ENCODE results near the gene NOVA1.

The NOVA1 gene

DNA sequence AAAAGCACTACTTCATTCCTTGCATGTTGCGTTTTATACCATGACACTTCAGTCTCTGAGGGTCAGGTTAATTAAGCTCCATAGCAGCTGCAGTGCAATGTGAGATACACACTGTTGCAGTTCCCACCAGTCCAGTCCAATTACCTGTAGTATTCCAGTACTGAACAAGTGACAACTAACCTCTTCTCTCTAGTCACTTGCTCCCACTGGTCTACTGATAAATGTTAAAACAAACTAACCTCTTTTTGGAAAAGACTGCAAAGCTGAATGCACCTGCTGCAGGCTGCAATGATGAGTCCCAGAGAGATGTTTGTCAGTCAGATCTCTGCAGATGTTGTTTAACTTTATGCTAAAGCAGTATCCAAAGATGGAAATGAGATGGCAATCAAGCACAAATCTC lies 7.9 kb downstream of the NOVA1 start:
- DNase-seq: no peak

DNA sequence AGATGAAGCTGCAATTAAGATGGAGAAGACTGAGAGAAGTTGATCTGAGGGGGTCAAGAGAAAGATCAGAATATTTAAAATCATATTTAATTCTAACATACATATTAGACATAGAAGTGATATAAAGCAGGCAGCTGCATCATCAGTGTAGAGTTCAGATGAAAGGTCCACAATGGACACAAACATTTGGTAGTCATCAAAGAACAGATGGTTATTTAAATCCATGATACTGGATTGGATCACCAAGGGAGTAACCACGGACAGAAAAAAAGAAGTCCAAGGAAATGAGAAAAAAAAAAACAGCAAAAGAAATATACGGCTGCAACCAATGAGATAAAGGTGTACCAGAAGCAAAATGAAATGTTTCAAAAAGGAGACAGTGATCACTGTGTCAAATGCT lies 20.1 kb downstream of the NOVA1 start:
- peak; percentile 1 for DNase-seq

DNA sequence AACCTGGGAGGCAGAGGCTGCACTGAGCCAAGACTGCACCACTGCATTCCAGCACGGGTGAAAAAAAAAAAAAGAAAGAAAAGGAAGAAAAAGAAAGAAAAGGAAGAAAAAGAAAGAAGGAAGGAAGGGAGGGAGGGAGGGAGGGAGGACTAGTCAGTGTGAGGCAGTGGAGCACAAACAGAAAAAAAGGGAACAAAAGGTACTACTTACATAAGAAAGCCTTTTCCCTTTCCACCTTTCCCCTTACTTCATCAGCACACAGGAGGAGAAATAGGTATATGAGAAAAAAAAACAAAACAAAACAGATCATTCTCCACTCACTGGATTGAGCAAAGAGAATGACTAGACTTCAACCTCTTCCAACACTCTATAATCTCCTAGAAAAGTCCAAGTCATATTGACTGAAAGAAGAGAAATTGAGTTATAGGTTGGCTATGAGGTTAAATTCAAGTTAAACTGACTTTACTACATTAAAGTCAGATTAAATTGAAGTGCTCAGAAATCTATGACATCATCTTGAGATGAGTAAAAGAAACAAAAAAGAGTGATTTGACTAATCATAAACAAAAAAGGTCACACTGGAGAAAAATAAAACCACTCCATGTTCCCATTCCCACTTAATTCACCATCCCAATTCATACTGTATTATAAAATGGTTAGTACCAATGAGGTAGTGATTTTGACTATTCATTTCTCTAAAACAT lies 43.6 kb downstream of the NOVA1 start:
- no peak for DNase-seq

DNA sequence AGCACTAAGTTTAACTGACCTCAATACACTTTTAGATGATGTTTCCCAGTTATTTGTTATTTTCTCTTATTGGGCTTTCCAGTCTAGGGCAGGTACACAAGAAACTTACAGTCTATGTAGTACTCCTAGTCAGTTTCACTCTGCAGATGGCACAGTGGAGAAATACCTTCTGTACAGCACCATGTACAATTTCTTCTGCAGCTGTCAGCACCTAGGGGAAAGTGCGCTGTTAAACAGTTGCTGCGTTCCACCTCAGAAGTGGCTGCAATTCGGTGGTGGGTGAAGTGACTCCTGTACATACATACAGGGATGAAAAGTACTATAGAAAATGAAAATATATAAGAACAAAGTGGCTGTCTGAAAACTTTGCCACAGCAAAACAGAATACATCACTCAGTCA lies 48.3 kb downstream of the NOVA1 start:
- DNase-seq: no peak

DNA sequence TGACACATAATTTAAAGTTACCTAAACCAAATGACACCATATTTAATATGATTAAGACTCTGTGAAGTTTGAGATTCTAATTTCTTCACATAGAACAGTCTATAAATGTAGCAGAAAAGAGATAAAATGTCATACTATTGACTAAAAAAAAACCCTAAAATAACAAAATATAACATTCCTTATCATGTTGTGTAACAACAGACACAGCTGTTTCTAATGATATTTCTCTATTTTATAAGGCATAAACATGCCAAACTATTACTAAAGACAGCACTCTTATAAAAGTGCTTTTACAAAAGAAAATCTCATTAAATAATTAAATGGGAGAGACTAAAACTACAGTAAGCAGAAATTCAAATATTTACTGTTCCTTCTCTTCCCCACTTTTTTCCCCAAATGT lies 49.4 kb downstream of the NOVA1 start:
- no peak for DNase-seq

DNA sequence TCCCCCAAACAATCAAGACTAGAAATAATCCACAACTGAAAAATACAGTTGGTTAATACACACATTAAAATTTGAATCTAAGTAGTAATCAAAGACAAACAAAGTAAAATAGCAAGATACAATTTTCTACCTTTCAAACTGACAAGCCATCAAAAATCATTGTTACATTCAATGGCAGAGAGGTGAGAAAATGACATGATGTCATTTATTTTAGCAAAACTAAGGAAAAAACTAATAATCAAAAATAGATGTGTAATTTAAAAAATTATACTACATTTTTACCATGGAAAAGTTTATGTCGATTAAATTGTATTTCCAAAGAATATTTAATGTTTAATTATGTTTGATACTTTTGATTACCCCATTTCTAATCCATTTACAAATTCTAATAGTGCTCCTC lies 59.7 kb downstream of the NOVA1 start:
- DNase-seq: no peak

DNA sequence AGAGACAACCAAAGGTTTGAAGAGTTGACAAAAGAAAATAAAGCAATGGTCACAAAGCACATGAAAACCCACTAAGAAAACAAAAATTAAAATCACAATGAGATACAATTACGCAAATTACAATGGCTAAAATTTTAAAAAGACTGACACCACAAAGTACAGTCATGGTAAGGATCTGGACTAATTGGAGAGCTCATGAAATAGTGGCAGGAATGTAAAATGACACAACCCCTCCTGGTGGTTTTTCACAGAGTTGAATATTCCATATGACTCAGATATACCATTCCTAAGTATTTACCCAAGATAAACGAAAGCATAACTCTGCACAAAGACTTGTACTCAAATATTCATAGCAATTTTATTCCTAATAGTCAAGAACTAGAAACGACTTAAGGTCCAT lies 65.9 kb downstream of the NOVA1 start:
- peak; percentile 86 for DNase-seq

DNA sequence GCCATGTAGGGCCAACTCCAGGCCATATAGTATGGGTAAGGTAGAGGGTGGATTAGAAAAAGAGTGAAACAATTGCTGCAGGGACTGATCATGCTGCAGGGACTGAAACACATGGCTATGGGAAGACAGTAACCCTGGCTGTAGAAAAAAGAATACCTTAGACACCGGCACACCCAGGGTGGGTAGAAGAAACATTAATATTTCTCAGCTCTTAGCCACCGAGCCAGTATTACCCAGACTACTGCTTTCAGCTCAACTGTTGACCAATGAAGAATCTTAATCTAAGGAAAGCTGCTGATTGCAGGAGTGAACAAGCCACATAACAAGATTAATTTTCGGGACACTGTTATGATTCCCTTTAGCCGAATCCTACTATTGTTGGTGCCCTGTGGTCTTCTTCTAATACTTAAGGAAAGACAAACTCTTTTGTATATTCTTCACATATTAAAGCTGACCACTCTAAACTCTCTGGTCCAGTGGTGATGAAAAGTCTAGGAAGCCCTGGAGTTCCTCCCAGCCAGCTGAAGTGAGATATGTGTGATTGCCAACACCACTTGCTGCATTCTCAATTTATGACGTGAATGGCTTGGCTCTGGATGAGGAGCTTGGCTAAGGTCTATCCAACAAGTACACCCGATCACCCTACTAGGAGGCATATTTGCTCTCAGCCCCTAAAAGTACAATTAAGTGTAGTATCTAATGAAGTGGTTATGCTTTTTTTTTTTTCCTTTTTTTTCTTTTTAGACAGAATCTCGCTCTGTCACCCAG lies 69.2 kb downstream of the NOVA1 start:
- DNase-seq: peak; percentile 13

DNA sequence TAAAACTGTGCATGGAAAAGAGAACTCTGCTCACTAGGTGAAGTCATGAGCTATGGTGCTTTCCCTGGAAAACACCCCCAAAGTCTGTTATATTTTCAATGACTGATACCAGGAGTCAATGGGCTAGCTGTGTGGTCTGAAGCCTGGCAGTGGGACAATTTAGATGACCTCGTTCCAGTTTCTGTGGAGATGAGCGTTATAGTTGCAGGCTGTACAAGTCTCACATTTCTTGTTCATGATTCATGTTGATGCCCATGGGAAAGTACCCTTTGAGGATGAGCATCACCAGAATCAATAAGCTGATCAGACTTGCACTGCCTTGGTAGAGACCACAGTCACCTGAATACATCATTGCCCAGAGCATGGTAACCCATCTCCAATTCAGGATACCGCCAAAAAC lies 70.7 kb downstream of the NOVA1 start:
- DNase-seq: peak; percentile 61

DNA sequence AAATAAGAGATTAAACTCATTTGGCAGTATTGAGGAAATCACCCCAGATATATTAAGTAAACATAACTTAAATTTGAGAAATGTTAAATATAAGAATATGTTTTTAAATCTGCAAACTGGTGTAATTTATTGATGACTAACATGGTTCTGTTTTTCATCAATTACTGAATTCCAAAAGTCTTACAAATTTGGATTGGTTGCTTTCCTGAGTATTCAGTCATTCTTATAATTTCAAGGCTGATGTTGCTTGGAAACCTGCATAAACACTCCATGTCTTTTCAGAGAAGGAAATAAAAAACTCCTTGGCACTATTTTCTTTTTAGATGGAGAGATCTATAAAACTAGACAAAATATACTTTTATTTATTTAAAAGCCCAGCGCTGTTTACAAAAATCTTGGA lies 71.7 kb downstream of the NOVA1 start:
- DNase-seq: peak; percentile 57

DNA sequence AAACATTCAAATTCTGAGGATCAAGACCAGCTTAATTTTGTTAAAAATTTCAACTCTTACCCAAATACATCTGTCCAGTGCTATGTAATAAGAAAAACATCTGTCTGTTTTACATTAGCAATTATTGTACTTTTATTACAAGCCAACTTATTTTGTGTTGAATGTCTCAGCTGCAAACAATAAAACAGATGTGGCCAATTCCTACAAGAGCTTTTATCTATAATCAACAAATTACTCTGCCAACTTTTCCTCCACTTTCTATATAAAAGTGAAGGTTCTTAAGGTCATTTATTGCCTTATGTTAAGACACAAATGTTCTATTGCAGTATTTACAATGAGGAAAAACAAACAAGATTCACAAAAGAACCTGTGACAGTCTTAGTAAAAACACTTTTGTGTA lies 72.7 kb downstream of the NOVA1 start:
- DNase-seq: peak; percentile 7

DNA sequence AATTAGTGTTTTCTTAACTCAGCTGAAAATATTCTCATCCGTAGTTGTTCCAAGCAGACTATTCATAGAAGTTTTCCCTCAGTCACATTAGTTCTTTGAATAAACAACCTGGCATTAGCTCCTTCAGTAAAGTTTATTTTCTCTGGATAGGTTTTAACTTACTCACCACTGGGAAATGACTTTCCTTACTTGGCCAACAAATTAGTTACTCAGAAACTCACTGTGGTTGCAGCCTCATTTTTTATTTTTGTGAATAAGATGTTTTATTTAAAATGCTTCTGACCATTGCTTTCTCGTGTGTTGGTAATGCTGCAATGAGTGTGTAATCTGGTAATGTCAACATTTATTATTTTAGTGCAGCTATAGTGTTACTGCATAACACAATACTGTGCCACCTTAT lies 74.9 kb downstream of the NOVA1 start:
- peak; percentile 74 for DNase-seq

DNA sequence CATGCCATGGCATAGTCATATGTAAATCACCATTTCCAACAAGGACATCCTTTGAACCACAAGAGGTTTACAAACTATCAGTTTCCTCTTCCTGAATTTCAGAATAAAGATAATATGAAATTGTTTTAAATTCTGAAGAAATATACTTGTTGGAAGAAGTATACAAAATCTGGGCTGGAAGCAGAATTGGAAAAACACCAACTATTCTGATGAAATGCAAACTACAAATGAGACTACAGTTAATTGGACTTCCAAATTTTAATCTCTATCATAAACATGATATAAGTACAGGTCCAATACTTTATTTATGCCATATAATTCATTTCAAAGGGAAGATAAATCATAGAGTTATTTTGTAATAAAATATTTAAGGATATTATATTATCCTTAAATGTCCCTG lies 80.1 kb downstream of the NOVA1 start:
- DNase-seq: no peak

DNA sequence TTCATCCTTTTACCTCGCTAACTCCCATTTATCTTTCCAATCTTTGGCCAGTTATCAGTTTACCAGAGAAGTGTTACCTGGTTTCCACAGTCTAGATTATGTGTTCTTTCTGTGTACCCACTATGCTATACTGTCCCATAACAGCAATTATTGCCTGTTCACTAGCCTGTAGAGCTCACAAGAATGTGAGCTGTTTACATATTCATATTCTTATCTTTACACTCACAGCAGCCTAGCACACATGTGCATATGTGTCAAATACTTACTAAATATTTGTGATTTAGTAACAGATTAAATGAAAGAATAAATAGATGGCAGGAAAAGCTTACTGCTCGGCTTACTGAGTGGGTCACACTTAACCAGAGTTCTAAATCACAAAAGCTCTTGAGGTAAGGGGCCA lies 97.8 kb downstream of the NOVA1 start:
- no peak for DNase-seq

DNA sequence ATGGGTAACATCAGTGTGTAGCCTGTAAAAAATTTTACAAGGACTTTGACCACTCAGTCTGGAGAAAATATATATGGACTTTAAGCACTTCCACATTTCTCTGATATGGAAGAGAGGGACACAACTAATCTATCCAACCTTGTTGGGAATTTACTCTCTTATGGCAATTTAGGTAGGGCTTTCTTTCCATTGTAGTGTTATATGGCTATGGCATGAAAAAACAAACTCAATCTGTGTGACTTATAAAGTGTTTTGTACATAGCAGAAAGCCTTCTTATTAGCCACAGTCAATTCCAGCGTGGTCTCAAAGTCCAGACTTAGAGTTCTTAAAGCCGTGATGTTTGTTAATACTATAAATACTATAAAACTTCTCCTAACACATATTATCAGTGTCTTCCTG lies 98.3 kb downstream of the NOVA1 start:
- DNase-seq: no peak

DNA sequence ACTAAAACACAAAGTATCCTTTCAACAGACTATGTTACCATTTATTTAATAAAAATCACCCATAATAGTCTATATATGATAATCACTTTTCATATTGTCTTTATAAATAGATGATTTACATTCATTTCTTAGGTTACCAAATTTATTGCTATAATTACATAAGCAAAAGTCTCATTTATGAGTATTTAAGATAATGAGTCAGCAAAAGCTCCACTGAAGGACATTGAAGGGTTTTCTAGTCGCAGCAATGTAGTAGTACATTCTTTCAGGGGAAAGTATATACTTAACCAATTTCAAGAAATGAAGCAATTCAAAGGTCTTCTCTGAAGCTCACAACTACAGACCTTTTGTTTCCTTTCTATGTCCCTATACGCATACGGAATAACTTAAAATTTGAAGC lies 110.9 kb downstream of the NOVA1 start:
- no peak for DNase-seq

DNA sequence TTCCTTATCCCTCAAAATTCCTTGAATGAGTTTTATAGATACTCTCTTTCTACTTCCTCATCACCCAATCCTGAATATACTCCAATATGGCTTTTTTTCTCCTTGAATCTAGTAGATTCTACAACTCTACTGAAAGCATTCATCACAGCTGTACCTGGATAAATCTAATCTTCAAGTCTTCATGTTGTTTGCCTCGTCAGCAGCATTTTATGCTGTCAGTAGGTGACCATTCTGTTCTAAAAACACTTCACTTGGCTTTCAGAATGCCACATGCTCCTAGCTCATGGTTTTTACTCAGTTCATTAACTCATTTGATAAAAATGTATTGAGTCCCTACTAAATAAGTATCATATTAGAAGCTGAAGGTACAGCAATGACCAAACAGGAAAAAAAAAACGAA lies 113.3 kb downstream of the NOVA1 start:
- no peak for DNase-seq

DNA sequence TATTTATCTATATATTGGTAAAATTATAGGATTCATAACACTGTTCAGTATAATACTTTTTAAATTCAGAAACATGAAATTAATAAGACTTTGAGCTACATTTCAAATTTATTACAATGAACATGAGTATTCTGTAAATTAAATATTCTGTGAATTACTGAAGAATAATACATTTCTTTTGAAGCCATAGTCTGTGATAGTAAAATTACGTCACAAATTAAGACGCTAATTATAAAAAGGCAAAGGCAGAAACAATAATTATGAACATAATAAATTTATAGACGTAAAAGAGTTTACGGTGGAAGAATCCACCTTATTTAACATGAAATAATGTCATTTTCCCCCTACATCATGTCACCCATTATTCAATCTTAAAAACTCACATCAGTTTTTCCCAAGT lies 118.9 kb downstream of the NOVA1 start:
- no peak for DNase-seq

DNA sequence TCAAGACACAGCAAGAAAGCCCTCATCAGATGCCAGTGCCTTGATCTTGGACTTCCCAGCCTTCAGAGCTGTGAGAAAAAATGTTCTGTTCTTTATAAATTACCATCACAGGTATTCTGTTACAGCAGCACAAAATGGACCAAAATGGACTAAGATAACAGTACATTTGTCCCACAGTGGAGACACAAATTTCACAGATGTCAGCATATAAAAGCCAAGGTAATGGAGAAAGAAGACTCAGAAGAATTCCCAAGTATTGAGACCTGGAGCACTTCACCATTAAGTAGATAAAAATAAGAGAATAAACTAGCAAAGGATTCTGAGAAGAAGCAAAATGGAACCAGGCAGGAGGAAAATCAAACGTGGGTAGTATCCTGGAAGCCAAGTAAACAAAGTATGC lies 131.0 kb downstream of the NOVA1 start:
- no peak for DNase-seq

DNA sequence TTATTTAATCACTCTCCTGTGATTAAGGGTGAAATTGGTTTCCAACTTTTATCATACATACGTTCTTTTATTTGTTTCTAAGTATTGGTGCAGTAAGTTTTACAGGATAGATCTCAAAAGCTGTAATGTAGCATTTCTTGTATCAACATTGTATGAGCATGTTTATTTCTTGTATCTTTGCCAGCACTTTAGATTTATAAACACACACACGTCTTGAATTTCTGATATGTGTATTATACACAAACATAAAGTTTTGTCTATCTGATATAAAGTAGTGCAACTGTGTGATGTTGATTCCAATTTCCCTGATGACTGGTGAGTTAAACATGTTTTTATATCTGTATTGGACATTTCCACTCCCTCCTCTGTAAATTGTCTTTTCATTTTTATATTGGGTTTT lies 134.7 kb downstream of the NOVA1 start:
- DNase-seq: no peak

DNA sequence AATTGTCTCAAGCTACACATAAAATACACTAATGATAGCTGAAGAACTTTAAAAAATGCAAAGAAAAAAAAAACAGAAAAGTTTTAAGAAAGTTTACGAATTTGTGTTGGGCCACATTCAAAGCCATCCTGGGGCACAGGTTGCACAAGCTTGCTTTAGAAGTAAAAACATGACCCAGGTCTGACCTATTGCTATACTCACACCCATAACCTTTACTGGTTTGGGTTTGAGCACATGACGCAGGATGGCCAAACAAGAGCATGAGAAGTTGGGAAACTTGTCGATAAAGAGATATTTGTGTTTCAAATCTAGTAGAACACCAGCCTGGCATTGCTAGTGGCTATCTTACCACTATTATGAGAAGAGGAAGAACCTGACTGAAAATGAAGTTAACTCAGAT lies 143.7 kb downstream of the NOVA1 start:
- DNase-seq: no peak

DNA sequence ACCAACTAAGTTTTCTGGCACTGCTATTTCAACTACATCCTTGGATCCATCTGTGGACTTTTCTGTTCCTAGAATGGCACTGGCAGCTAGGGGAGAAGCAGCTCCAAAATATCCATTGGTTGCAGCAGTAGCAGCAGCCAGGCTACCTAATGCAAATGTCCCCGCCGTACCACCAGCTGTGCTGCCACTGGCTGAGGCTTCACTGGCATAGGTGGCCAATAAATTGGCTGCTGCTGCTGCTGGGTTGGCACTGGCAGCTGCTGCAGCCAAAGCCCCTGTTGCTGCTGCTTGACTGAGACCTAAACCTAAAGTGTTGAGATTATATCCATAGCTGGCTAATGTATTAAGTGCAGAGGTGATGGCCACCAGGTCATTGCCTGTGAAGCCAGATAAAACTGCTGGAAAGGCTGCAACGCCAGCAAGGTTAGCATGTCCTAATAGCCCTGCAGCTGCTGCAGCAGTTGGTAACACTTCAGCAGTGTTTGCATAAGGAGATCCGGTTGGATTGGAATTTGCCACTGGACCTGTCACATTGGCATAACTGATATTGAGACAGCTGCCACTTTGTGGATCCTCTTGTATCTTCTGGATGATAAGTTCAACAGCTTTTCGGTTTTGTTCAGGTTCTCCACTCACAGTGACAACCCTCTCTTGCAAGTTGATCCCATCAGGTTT lies 149.5 kb downstream of the NOVA1 start:
- no peak for DNase-seq

DNA sequence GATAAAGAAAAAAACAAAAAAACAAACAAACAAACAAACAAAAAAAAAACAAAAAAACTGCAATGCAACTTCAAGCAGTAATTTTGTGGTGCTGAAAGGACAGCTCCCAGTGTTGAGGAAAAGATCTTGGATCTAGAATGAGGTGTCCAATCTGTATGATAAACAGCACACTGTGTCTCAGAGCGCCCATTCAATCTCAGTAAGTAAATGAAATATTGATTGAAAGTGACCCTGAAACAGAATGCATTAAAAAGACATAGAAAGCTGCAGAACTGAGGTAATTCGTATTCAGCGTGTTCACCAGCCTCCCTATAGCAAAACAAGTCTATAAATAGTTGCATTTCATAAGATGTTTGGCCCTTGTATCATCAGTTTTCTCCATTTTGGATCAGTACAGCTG lies 153.0 kb downstream of the NOVA1 start:
- peak; percentile 16 for DNase-seq

DNA sequence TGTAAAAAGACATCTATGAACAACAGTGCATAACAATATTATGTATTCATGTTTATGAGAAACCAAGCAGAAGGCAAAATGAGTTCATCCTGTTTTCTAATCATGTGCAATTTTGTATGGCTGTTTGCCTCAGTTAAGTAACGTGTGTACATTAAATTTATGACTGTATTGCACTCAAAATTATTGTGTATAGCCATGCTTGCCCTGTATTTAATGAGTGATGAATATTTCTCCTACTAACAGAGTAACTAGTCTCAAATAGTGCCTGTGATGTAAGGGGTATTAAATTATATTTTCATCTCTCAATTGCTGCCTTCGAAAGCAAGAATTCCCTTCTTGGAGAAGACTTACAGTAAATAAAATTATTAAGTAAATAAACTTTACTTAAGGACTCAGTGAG lies 154.2 kb downstream of the NOVA1 start:
- no peak for DNase-seq
